LHCN-M2 (cell line): ENCODE measurements around the gene CD44. TPM values are rescaled to one million over a fixed set of nuclear protein-coding genes. Genes with fewer than 3 reads are reported as not detected.
"Not testable (repeated sequence)": the region's sequence is repeated elsewhere in the genome, so short reads cannot be mapped to it uniquely, and the experiment has no call there.

ENCODE experiments used
- DNase-seq: peaks from one replicate; pipeline ENCODE4 v3.0.0-alpha.2; 2012; ENCODE audit warnings: low read depth
- total RNA-seq: library from RNA; depleted of rRNA; stranded (reverse); fragments of >200 nt; gene quantifications from 2 replicates; pipeline ENCODE4 v1.2.3, GENCODE V29; 2014

Gene CD44
- total RNA-seq, 1 experiment from 2014 or later, result 215 TPM

- no peak for DNase-seq
These were observed 73.0 kb downstream of the CD44 start for GRCh38 chr11:35211952-35212351.

GRCh38 chr11:35214226-35214770, 75.3 kb downstream of the CD44 start:
- no peak for DNase-seq

GRCh38 chr11:35214792-35215193, 75.8 kb downstream of the CD44 start:
- peak; percentile 94 for DNase-seq

GRCh38 chr11:35215945-35216344, 77.0 kb downstream of the CD44 start:
- no peak for DNase-seq

- DNase-seq, result no peak
These were observed 78.1 kb downstream of the CD44 start for GRCh38 chr11:35216962-35217678.

- DNase-seq, result no peak
These were observed 80.0 kb downstream of the CD44 start for GRCh38 chr11:35218956-35219355.

GRCh38 chr11:35223371-35223796, 84.4 kb downstream of the CD44 start:
- no peak for DNase-seq

- DNase-seq, result no peak
These were observed 85.0 kb downstream of the CD44 start for GRCh38 chr11:35223991-35224390.

GRCh38 chr11:35225946-35226520, 87.1 kb downstream of the CD44 start:
- no peak for DNase-seq

- not testable (repeated sequence) for DNase-seq
These were observed 87.8 kb downstream of the CD44 start for GRCh38 chr11:35226756-35227155.

GRCh38 chr11:35227576-35228327, 88.8 kb downstream of the CD44 start:
- DNase-seq, result no peak

GRCh38 chr11:35228328-35228725, 89.4 kb downstream of the CD44 start:
- DNase-seq, result no peak

GRCh38 chr11:35230388-35230787, 91.4 kb downstream of the CD44 start:
- DNase-seq, result no peak

- no peak for DNase-seq
These were observed 92.3 kb downstream of the CD44 start for GRCh38 chr11:35231076-35231860.

- no peak for DNase-seq
These were observed 93.9 kb downstream of the CD44 start for GRCh38 chr11:35232891-35233330.

GRCh38 chr11:35233518-35233917, 94.5 kb downstream of the CD44 start:
- no peak for DNase-seq

- DNase-seq, result no peak
These were observed 95.6 kb downstream of the CD44 start for GRCh38 chr11:35234460-35235156.

- DNase-seq, result no peak
These were observed 96.1 kb downstream of the CD44 start for GRCh38 chr11:35235157-35235468.

GRCh38 chr11:35235498-35235897, 96.5 kb downstream of the CD44 start:
- no peak for DNase-seq

GRCh38 chr11:35235936-35236666, 97.1 kb downstream of the CD44 start:
- no peak for DNase-seq
